T-cell (primary cell): ENCODE data around the gene TIPARP. TPM values are rescaled to one million over a fixed set of nuclear protein-coding genes. Genes with fewer than 3 reads are reported as not detected.

Experiments used
- ATAC-seq, 4 experiments: fragments of 200-7000 bp in 3 of 4; fragments of 150-1000 bp in 1 of 4; cut with Tn5 transposase; replicated peaks in 1 of 4; 1 replicate in 3 of 4; 2 replicates in 1 of 4; pipeline ENCODE4 v1.10.0; 2021; ENCODE audit warnings: moderate library complexity in 3 of 4, mild to moderate bottlenecking in 2 of 4, moderate number of reproducible peaks in 1 of 4
- CTCF ChIA-PET, 2 donors: fragments of 300-600 bp; sonication (Branson Sonifier 250); formaldehyde crosslinking; loops; one replicate each; lab custom pipeline; 2022; ENCODE audit warnings: antibody characterized with exemption in 2 of 2; lab: Charles Lee
- POLR2A ChIA-PET, 2 donors: fragments of 300-600 bp; sonication (Branson Sonifier 250); formaldehyde crosslinking; loops; one replicate each; lab custom pipeline; 2022; ENCODE audit warnings: antibody characterized with exemption in 2 of 2; lab: Charles Lee
- DNase-seq, 35 experiments: peaks; one replicate each; pipeline versions ENCODE4 v3.0.0 to v3.0.0-alpha.2; 2013 to 2023
- H3K27ac ChIP-seq: one replicate; pipeline ENCODE4 v1.5.1; 2013; ENCODE audit warnings: low read length
- H3K27me3 ChIP-seq, 2 experiments: replicated peaks in 1 of 2; 1 replicate in 1 of 2; 2 replicates in 1 of 2; pipeline versions ENCODE4 v1.6.1 to v1.7.0; 2013; ENCODE audit warnings: low read length in 1 of 2, mixed read lengths in 1 of 2; ENCODE audit not compliant: control insufficient read depth in 2 of 2, insufficient read depth in 2 of 2; ENCODE audit errors: extremely low read depth in 1 of 2
- H3K36me3 ChIP-seq, 2 donors: 1 replicate in 1 of 2; 2 replicates in 1 of 2; pipeline versions ENCODE4 v1.6.1 to v1.7.0; 2013; ENCODE audit warnings: low read length in 1 of 2; ENCODE audit not compliant: control insufficient read depth in 2 of 2, insufficient read depth in 1 of 2; ENCODE audit errors: extremely low read depth in 1 of 2
- H3K4me1 ChIP-seq, 2 experiments: 1 replicate in 1 of 2; 2 replicates in 1 of 2; pipeline versions ENCODE4 v1.6.1 to v1.7.0; 2013; ENCODE audit warnings: low read length in 2 of 2, mixed read lengths in 1 of 2; ENCODE audit not compliant: insufficient read depth in 2 of 2, control insufficient read depth in 1 of 2; ENCODE audit errors: extremely low read depth in 1 of 2
- H3K4me3 ChIP-seq, 2 donors: 1 replicate in 1 of 2; 2 replicates in 1 of 2; pipeline versions ENCODE4 v1.5.1 to v1.7.0; 2013; ENCODE audit warnings: mild to moderate bottlenecking in 2 of 2, low read length in 1 of 2, moderate library complexity in 1 of 2; ENCODE audit not compliant: control insufficient read depth in 1 of 2; ENCODE audit errors: extremely low read depth in 1 of 2
- H3K9me3 ChIP-seq: 2 replicates; pipeline ENCODE4 v1.7.0; 2013
- H3K27ac Mint-ChIP-seq, 2 donors: one replicate each; pipeline ENCODE4 v1.8.0; 2020 to 2021; ENCODE audit warnings: mild to moderate bottlenecking in 2 of 2, mixed read lengths in 2 of 2
- H3K27me3 Mint-ChIP-seq, 2 donors: one replicate each; pipeline ENCODE4 v1.8.0; 2021 to 2022; ENCODE audit warnings: mixed read lengths in 2 of 2
- H3K36me3 Mint-ChIP-seq: one replicate; pipeline ENCODE4 v1.8.0; 2021; ENCODE audit warnings: mixed read lengths
- H3K4me1 Mint-ChIP-seq, 3 donors: one replicate each; pipeline ENCODE4 v1.8.0; 2020 to 2022; ENCODE audit warnings: mixed read lengths in 3 of 3, mild to moderate bottlenecking in 1 of 3
- H3K4me3 Mint-ChIP-seq, 3 donors: one replicate each; pipeline ENCODE4 v1.8.0; 2020 to 2022; ENCODE audit warnings: mild to moderate bottlenecking in 3 of 3, mixed read lengths in 3 of 3, moderate library complexity in 3 of 3
- H3K9me3 Mint-ChIP-seq, 3 donors: one replicate each; pipeline ENCODE4 v1.8.0; 2020 to 2022; ENCODE audit warnings: mixed read lengths in 3 of 3
- WGBS: methylation state at CpG from one replicate; pipeline ENCODE4 v1.1.5; 2013; ENCODE audit warnings: missing lambda C conversion rate; ENCODE audit not compliant: insufficient coverage; 5-methylcytosine and 5-hydroxymethylcytosine counted together
- total RNA-seq, 35 experiments: library from RNA in 6 of 35; stranded (reverse) in 6 of 35; fragments of 120-200 nt in 1 of 35; gene quantifications; one replicate each; pipeline versions ENCODE4 v1.2.1 to v1.2.4 and lab custom pipeline; 2013 to 2026

Gene TIPARP
- total RNA-seq, 5 donors from 2014 or later (not counting 1 experiment from before 2014, with no cell fraction given) = 78.8 to 124 (median 110) TPM

- 25% methylated on average over 2 of the region's 3 CpGs for WGBS
- CTCF ChIA-PET = no interaction called here
These were observed 36.8 kb upstream of the TIPARP start for GRCh38 chr3:156637480-156638022.

GRCh38 chr3:156638271-156638670, 36.1 kb upstream of the TIPARP start:
- H3K9me3 ChIP-seq = no peaks in the 10 kb centered on the region
- no peaks in the 10 kb centered on the region for H3K27me3 Mint-ChIP-seq

More at GRCh38 chr3:156637480-156638022, 36.8 kb upstream of the TIPARP start:
- H3K27me3 Mint-ChIP-seq = no peaks in the 10 kb centered on the region
- no peak overlapping the region for H3K27ac Mint-ChIP-seq
- H3K9me3 ChIP-seq = no peaks in the 10 kb centered on the region
- no peak overlapping the region for H3K27ac ChIP-seq
- H3K36me3 Mint-ChIP-seq = no peaks in the 10 kb centered on the region
- no peak overlapping the region for H3K4me3 ChIP-seq
- H3K36me3 ChIP-seq = no peaks in the 10 kb centered on the region
- no peaks in the 10 kb centered on the region for H3K9me3 Mint-ChIP-seq
- no peak overlapping the region for H3K4me3 Mint-ChIP-seq
- no peaks in the 10 kb centered on the region for H3K4me1 ChIP-seq
- DNase-seq (no peak), ATAC-seq (no peak)
- H3K27me3 ChIP-seq = no peaks in the 10 kb centered on the region
- POLR2A ChIA-PET = interaction anchor here in 1 of 2 donors (0.6 kb wide), 1 partner anchor 131 kb away, joined by 4 read pairs; no protein-coding TSS in a partner anchor
- peaks cover 0 to 1% (median under 1%) of the 10 kb centered on the region in 3 donors for H3K4me1 Mint-ChIP-seq

GRCh38 chr3:156639414-156640023, 34.9 kb upstream of the TIPARP start:
- ChIA-PET CTCF (no interaction called here), POLR2A (no interaction called here)
- Mint-ChIP-seq H3K36me3 (no peaks in the 10 kb centered on the region), H3K9me3 (no peaks in the 10 kb centered on the region), H3K27me3 (no peaks in the 10 kb centered on the region), H3K4me1 (peaks cover 10 to 18% (median 18%) of the 10 kb centered on the region in 3 donors), H3K27ac (no peak overlapping the region), H3K4me3 (no peak overlapping the region)
- ATAC-seq (no peak), DNase-seq (no peak)
- no peak overlapping the region for H3K27ac ChIP-seq
- peaks cover 12 to 15% of the 10 kb centered on the region in 2 experiments for H3K4me1 ChIP-seq
- H3K27me3 ChIP-seq = no peaks in the 10 kb centered on the region
- H3K9me3 ChIP-seq = no peaks in the 10 kb centered on the region
- H3K4me3 ChIP-seq = no peak overlapping the region
- H3K36me3 ChIP-seq = no peaks in the 10 kb centered on the region

More at GRCh38 chr3:156638271-156638670, 36.1 kb upstream of the TIPARP start:
- no peak overlapping the region for H3K4me3 ChIP-seq
- ChIA-PET POLR2A (no interaction called here), CTCF (interaction anchor here in 1 of 2 donors (0.7 kb wide), 1 partner anchor 49 kb away, joined by 4 read pairs; no protein-coding TSS in a partner anchor)
- Mint-ChIP-seq H3K36me3 (no peaks in the 10 kb centered on the region), H3K4me1 (peaks cover under 1 to 8% (median 8%) of the 10 kb centered on the region in 3 donors), H3K27ac (no peak overlapping the region), H3K4me3 (no peak overlapping the region), H3K9me3 (no peaks in the 10 kb centered on the region)
- H3K36me3 ChIP-seq = no peaks in the 10 kb centered on the region
- ATAC-seq (no peak), DNase-seq (no peak)
- peaks cover 2 to 5% of the 10 kb centered on the region in 2 experiments for H3K4me1 ChIP-seq
- 91% methylated on average over 3 of the region's 4 CpGs for WGBS
- H3K27ac ChIP-seq = no peak overlapping the region
- H3K27me3 ChIP-seq = no peaks in the 10 kb centered on the region

- no peak overlapping the region for H3K4me3 ChIP-seq
- peaks cover 10 to 20% (median 18%) of the 10 kb centered on the region in 3 donors for H3K4me1 Mint-ChIP-seq
- ChIA-PET POLR2A (no interaction called here), CTCF (no interaction called here)
- no peak overlapping the region for H3K27ac Mint-ChIP-seq
- H3K27me3 ChIP-seq = no peaks in the 10 kb centered on the region
- H3K36me3 Mint-ChIP-seq = no peaks in the 10 kb centered on the region
- ATAC-seq (no peak), DNase-seq (no peak)
- H3K9me3 Mint-ChIP-seq = peaks cover 0 to under 1% (median 0%) of the 10 kb centered on the region in 3 donors
- no peaks in the 10 kb centered on the region for H3K27me3 Mint-ChIP-seq
- no peak overlapping the region for H3K4me3 Mint-ChIP-seq
- no peaks in the 10 kb centered on the region for H3K36me3 ChIP-seq
- WGBS = no CpG with 5 or more reads among the region's 1 CpG
- peaks cover 12 to 15% of the 10 kb centered on the region in 2 experiments for H3K4me1 ChIP-seq
- no peak overlapping the region for H3K27ac ChIP-seq
- H3K9me3 ChIP-seq = no peaks in the 10 kb centered on the region
These were observed 32.8 kb upstream of the TIPARP start for GRCh38 chr3:156641618-156641975.

GRCh38 chr3:156642750-156643728, 31.4 kb upstream of the TIPARP start:
- H3K27ac ChIP-seq = no peak overlapping the region
- H3K36me3 ChIP-seq = no peaks in the 10 kb centered on the region
- no peak overlapping the region for H3K4me3 ChIP-seq
- DNase-seq = peak in 1 of 35 experiments; percentile 15
- no peaks in the 10 kb centered on the region for H3K36me3 Mint-ChIP-seq
- peak in 2 of 4 experiments; percentile 14 to 15 for ATAC-seq
- H3K4me1 Mint-ChIP-seq = peaks cover 10 to 20% (median 18%) of the 10 kb centered on the region in 3 donors
- ChIA-PET CTCF (interaction anchor here in 1 of 2 donors (1.3 kb wide), 1 partner anchor 31 kb away, joined by 4 read pairs; no protein-coding TSS in a partner anchor), POLR2A (interaction anchor here in 1 of 2 donors (0.7 kb wide), 1 partner anchor 33 kb away, joined by 3 read pairs; no protein-coding TSS in a partner anchor)
- H3K27me3 ChIP-seq = no peaks in the 10 kb centered on the region
- H3K9me3 ChIP-seq = no peaks in the 10 kb centered on the region
- H3K4me3 Mint-ChIP-seq = peak overlapping the region in 1 of 3 donors; percentile 48
- peaks cover 12 to 15% of the 10 kb centered on the region in 2 experiments for H3K4me1 ChIP-seq
- peaks cover 0 to 4% of the 10 kb centered on the region in 2 donors for H3K27me3 Mint-ChIP-seq
- peak overlapping the region; percentile 45 to 71 for H3K27ac Mint-ChIP-seq
- H3K9me3 Mint-ChIP-seq = peaks cover 0 to 4% (median 0%) of the 10 kb centered on the region in 3 donors
- WGBS = 69% methylated on average over 1 of the region's 8 CpGs
